ENCODE measurements around the gene HDGFL2.
"Not testable (repeated sequence)": the region's sequence is repeated elsewhere in the genome, so short reads cannot be mapped to it uniquely, and the experiment has no call there.

The HDGFL2 gene

GRCh38 chr19:4537953-4538600 lies 66.0 kb downstream of the HDGFL2 start:
- DNase-seq = no peak

GRCh38 chr19:4538601-4538954 lies 66.5 kb downstream of the HDGFL2 start:
- no peak for DNase-seq

- no peak for DNase-seq
These were observed 67.1 kb downstream of the HDGFL2 start for GRCh38 chr19:4539169-4539692.

- no peak for DNase-seq
These were observed 67.8 kb downstream of the HDGFL2 start, which contains the start of gene LRG1 for GRCh38 chr19:4539693-4540581. Gene LRG1, minus strand, starts transcription at chr19:4540036. Its CDS starts 23 bp downstream, at chr19:4540013.

GRCh38 chr19:4541114-4541805 lies 69.2 kb downstream of the HDGFL2 start:
- DNase-seq = no peak

- not testable (repeated sequence) for DNase-seq
These were observed 69.7 kb downstream of the HDGFL2 start for GRCh38 chr19:4541806-4542145.

- no peak for DNase-seq
These were observed 71.1 kb downstream of the HDGFL2 start for GRCh38 chr19:4542896-4543841.

- DNase-seq = no peak
These were observed 71.9 kb downstream of the HDGFL2 start for GRCh38 chr19:4543842-4544647.

- no peak for DNase-seq
These were observed 75.5 kb downstream of the HDGFL2 start for GRCh38 chr19:4547303-4548237.

- DNase-seq = no peak
These were observed 76.1 kb downstream of the HDGFL2 start for GRCh38 chr19:4548238-4548584.

- no peak for DNase-seq
These were observed 77.9 kb downstream of the HDGFL2 start for GRCh38 chr19:4550018-4550417.

- no peak for DNase-seq
These were observed 78.5 kb downstream of the HDGFL2 start for GRCh38 chr19:4550479-4551050.
